C4-2B (cell line): ENCODE data around the gene ANKRD33B.

Source experiments
- H3K27ac ChIP-seq: fragments of 450-650 bp; 2 replicates; pipeline ENCODE4 v1.5.1; 2017
- CTCF ChIP-seq: fragments of 450-650 bp; conservative IDR thresholded peaks from 2 replicates; pipeline ENCODE4 v1.5.1; 2017; ENCODE audit warnings: mild to moderate bottlenecking
- ZFX ChIP-seq: fragments of 450-650 bp; IDR thresholded peaks from 2 replicates; pipeline ENCODE4 v1.6.1; 2017

Gene ANKRD33B

GRCh38 chr5:10675177-10675700 is 111.4 kb downstream of the ANKRD33B start:
- TF ChIP-seq ZFX: no peak
- TF ChIP-seq CTCF: no peak
- H3K27ac ChIP-seq: no peak overlapping the region

GRCh38 chr5:10676224-10676623 is 112.4 kb downstream of the ANKRD33B start:
- H3K27ac ChIP-seq: no peak overlapping the region
- TF ChIP-seq ZFX: no peak
- no peak for TF ChIP-seq CTCF

- no peak overlapping the region for H3K27ac ChIP-seq
- no peak for TF ChIP-seq ZFX
- TF ChIP-seq CTCF: no peak
Measured at GRCh38 chr5:10676946-10677345, 113.1 kb downstream of the ANKRD33B start.

GRCh38 chr5:10677533-10677932 is 113.7 kb downstream of the ANKRD33B start:
- H3K27ac ChIP-seq: no peak overlapping the region
- no peak for TF ChIP-seq ZFX
- TF ChIP-seq CTCF: no peak

- H3K27ac ChIP-seq: no peak overlapping the region
Measured at GRCh38 chr5:10678244-10678643, 114.4 kb downstream of the ANKRD33B start.

GRCh38 chr5:10679336-10679988 is 115.6 kb downstream of the ANKRD33B start:
- no peak overlapping the region for H3K27ac ChIP-seq
- TF ChIP-seq ZFX: no peak
- TF ChIP-seq CTCF: no peak

More at GRCh38 chr5:10678244-10678643, 114.4 kb downstream of the ANKRD33B start:
- no peak for TF ChIP-seq ZFX
- TF ChIP-seq CTCF: no peak

- H3K27ac ChIP-seq: no peak overlapping the region
- TF ChIP-seq CTCF: no peak
- no peak for TF ChIP-seq ZFX
Measured at GRCh38 chr5:10680876-10681481, 117.1 kb downstream of the ANKRD33B start.
